Hepatocyte (in vitro differentiated cells): ENCODE data around the gene LDB3. TPM values are rescaled to one million over a fixed set of nuclear protein-coding genes. Genes with fewer than 3 reads are reported as not detected.

Source experiments
- DNase-seq: peaks from one replicate; pipeline ENCODE4 v3.0.0-alpha.2; 2016; ENCODE audit warnings: low spot score
- H2AFZ ChIP-seq: fragments of 200-600 bp; sonication (generic); 2 replicates; pipeline ENCODE4 v1.6.0; 2016; ENCODE audit warnings: antibody characterized with exemption, mild to moderate bottlenecking
- H3K27ac ChIP-seq: fragments of 200-600 bp; sonication (generic); 2 replicates; pipeline ENCODE4 v1.5.1; 2016; ENCODE audit warnings: mild to moderate bottlenecking
- H3K27me3 ChIP-seq: fragments of 200-600 bp; sonication (generic); 2 replicates; pipeline ENCODE4 v1.6.1; 2016
- H3K36me3 ChIP-seq: fragments of 200-600 bp; sonication (generic); replicated peaks from 2 replicates; pipeline ENCODE4 v1.5.1; 2016; ENCODE audit warnings: low read depth; ENCODE audit not compliant: insufficient read depth
- H3K4me1 ChIP-seq: fragments of 200-600 bp; sonication (generic); 2 replicates; pipeline ENCODE4 v1.5.1; 2016; ENCODE audit warnings: mild to moderate bottlenecking, moderate library complexity; ENCODE audit not compliant: insufficient read depth
- H3K4me2 ChIP-seq: fragments of 200-600 bp; sonication (generic); 2 replicates; pipeline ENCODE4 v1.6.0; 2016
- H3K4me3 ChIP-seq: fragments of 200-600 bp; sonication (generic); 2 replicates; pipeline ENCODE4 v1.5.1; 2016; ENCODE audit warnings: mild to moderate bottlenecking
- H3K79me2 ChIP-seq: fragments of 200-600 bp; sonication (generic); 2 replicates; pipeline ENCODE4 v1.6.0; 2017; ENCODE audit warnings: mild to moderate bottlenecking
- H3K9me2 ChIP-seq: fragments of 200-600 bp; sonication (generic); replicated peaks from 2 replicates; pipeline ENCODE4 v1.6.0; 2017; ENCODE audit warnings: mild to moderate bottlenecking; ENCODE audit not compliant: insufficient read depth
- H3K9me3 ChIP-seq: fragments of 200-600 bp; sonication (generic); 2 replicates; pipeline ENCODE4 v1.5.1; 2016; ENCODE audit warnings: low read depth, mild to moderate bottlenecking
- H4K20me1 ChIP-seq: fragments of 200-600 bp; sonication (generic); 2 replicates; pipeline ENCODE4 v1.6.0; 2016; ENCODE audit warnings: mild to moderate bottlenecking; ENCODE audit not compliant: insufficient read depth, poor library complexity, severe bottlenecking
- EZH2 ChIP-seq: fragments of 200-600 bp; sonication (generic); IDR thresholded peaks from 2 replicates; pipeline ENCODE4 v1.6.1; 2016; ENCODE audit warnings: antibody characterized with exemption, mild to moderate bottlenecking, borderline replicate concordance
- EZH2phosphoT487 ChIP-seq: fragments of 200-600 bp; sonication (generic); IDR thresholded peaks from one replicate; pipeline ENCODE4 v1.6.1; 2018; ENCODE audit warnings: antibody characterized with exemption, mild to moderate bottlenecking, low read depth, moderate library complexity; ENCODE audit not compliant: unreplicated experiment, severe bottlenecking
- WGBS: methylation state at CpG from one replicate; pipeline ENCODE4 v1.1.6; 2016; ENCODE audit warnings: low lambda C conversion rate; ENCODE audit errors: missing lambda C conversion rate; 5-methylcytosine and 5-hydroxymethylcytosine counted together
- polyA plus RNA-seq: library from polyadenylated mRNA; unstranded; fragments of >200 nt; fragmentation: Nextera tagmentation; extraction: Ambion mirVana; gene quantifications from 2 replicates; pipeline ENCODE4 v1.2.1, GENCODE V29; 2016
- total RNA-seq: library from RNA; depleted of rRNA; stranded (reverse); fragments of >200 nt; gene quantifications from 2 replicates; pipeline ENCODE4 v1.2.3, GENCODE V29; 2014
- TF ChIP-seq, protein P1 (sequence below): fragments of 200-600 bp; sonication (generic); IDR thresholded peaks from 2 replicates; pipeline ENCODE4 v1.5.1; 2016; ENCODE audit warnings: antibody characterized with exemption, mild to moderate bottlenecking; ENCODE audit not compliant: poor library complexity

LDB3 gene
- total and polyA plus RNA-seq, 2 experiments from 2014 or later: 0.31 TPM; not detected in 1

DNA sequence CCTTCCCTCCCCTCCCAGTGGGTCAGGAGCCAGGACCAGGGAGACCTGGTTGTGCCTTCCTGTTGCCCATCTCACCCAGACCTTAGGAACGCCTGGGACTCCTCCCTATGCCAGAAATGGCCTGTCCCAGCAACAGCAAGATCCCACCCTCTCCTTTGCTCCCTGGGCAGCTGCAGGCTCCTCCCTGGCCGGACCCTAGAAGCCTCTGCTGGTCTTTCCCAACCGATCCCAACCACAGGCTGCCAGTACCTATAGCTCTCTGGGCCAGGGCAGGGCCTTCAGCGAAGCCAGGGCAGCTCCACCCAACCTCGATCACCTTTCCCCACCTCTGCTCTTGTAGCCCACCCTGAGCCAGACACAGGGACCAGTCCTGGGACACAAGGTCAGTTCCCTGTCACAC lies 21.9 kb downstream of the LDB3 start:
- WGBS: 93% methylated on average over 5 of the region's 5 CpGs

DNA sequence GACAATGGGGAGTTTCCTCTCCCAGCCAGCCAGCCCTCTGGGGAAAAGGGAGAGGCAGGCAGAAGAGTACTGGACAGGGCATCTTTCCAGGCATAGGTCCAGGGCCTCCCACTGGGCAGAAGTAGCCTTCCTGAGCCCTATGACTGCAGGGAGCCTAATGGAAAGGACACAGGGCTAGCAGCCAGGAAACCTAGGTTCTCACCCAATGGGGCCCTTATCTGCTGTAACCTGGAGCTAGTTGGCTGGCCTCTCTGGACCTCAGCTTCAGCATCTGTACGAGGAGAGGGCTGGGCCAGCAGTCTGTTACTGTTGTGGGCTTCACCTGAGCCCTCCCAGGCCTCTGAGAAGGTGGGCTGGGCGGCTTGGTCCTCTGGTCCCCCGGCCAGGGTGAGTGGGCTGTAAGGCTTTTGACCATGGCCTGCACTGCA lies 22.4 kb downstream of the LDB3 start:
- H3K9me3 ChIP-seq: no peaks in the 10 kb centered on the region
- H4K20me1 ChIP-seq: no peaks in the 10 kb centered on the region
- H3K36me3 ChIP-seq: no peaks in the 10 kb centered on the region
- H3K4me2 ChIP-seq: no peak overlapping the region
- no peaks in the 10 kb centered on the region for H3K79me2 ChIP-seq
- WGBS: 91% methylated on average over 3 of the region's 3 CpGs
- DNase-seq: no peak
- no peaks in the 10 kb centered on the region for H3K27me3 ChIP-seq
- H2AFZ ChIP-seq: no peak overlapping the region
- no peak overlapping the region for H3K4me3 ChIP-seq
- TF ChIP-seq EZH2 (no peak), EZH2phosphoT487 (no peak)
- no peak overlapping the region for H3K27ac ChIP-seq
- H3K9me2 ChIP-seq: no peaks in the 10 kb centered on the region
- H3K4me1 ChIP-seq: peaks cover 5% of the 10 kb centered on the region

More for the DNA sequence above, 21.9 kb downstream of the LDB3 start:
- Histone ChIP-seq H3K9me3 (no peaks in the 10 kb centered on the region), H3K4me2 (no peak overlapping the region), H3K9me2 (no peaks in the 10 kb centered on the region), H3K4me3 (no peak overlapping the region), H3K27me3 (no peaks in the 10 kb centered on the region), H3K4me1 (peaks cover 5% of the 10 kb centered on the region), H3K36me3 (no peaks in the 10 kb centered on the region), H3K27ac (no peak overlapping the region), H4K20me1 (no peaks in the 10 kb centered on the region), H2AFZ (no peak overlapping the region), H3K79me2 (no peaks in the 10 kb centered on the region)
- no peak for DNase-seq
- TF ChIP-seq, protein P1, sequence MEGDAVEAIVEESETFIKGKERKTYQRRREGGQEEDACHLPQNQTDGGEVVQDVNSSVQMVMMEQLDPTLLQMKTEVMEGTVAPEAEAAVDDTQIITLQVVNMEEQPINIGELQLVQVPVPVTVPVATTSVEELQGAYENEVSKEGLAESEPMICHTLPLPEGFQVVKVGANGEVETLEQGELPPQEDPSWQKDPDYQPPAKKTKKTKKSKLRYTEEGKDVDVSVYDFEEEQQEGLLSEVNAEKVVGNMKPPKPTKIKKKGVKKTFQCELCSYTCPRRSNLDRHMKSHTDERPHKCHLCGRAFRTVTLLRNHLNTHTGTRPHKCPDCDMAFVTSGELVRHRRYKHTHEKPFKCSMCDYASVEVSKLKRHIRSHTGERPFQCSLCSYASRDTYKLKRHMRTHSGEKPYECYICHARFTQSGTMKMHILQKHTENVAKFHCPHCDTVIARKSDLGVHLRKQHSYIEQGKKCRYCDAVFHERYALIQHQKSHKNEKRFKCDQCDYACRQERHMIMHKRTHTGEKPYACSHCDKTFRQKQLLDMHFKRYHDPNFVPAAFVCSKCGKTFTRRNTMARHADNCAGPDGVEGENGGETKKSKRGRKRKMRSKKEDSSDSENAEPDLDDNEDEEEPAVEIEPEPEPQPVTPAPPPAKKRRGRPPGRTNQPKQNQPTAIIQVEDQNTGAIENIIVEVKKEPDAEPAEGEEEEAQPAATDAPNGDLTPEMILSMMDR: no peak
- TF ChIP-seq EZH2phosphoT487: no peak
- TF ChIP-seq EZH2: no peak

DNA sequence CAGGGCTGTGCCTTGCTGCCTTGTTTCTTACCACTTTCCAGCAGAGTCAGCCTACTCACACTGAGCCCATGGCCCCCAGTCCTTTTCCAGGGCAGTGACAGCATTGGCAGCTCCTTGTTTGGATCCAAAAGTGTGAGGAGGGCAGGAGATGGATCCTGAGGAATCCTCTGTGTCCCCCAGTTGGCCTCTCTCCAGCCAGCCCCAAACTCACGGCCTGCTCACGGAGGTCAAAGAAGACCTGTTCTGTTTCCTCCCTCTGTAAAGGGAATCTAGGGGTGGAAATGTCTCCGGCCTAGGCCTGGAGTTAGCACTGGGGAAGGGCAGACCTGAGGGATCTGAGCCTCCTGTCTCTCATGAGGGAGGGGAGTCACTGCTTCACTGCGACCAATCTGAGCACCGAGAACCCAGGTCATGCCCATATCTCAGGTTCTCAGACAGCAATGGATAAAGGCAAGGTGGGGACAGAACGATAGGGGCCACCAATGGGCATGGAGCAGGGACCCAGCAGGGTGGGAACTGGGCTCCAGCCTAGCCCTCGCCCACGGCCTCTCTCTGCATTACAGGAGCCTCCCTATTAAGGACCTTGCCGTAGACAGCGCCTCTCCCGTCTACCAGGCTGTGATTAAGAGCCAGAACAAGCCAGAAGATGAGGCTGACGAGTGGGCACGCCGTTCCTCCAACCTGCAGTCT lies 23.2 kb downstream of the LDB3 start:
- TF ChIP-seq EZH2 (no peak), EZH2phosphoT487 (no peak)
- TF ChIP-seq, protein P1: no peak
- no peaks in the 10 kb centered on the region for H3K9me2 ChIP-seq
- no peak overlapping the region for H3K4me3 ChIP-seq
- H3K27me3 ChIP-seq: no peaks in the 10 kb centered on the region
- H2AFZ ChIP-seq: no peak overlapping the region
- no peak overlapping the region for H3K4me2 ChIP-seq
- H3K27ac ChIP-seq: no peak overlapping the region
- H3K36me3 ChIP-seq: no peaks in the 10 kb centered on the region
- no peaks in the 10 kb centered on the region for H3K9me3 ChIP-seq
- H3K79me2 ChIP-seq: no peaks in the 10 kb centered on the region
- 95% methylated on average over 14 of the region's 14 CpGs for WGBS
- no peaks in the 10 kb centered on the region for H4K20me1 ChIP-seq
- H3K4me1 ChIP-seq: peaks cover 5% of the 10 kb centered on the region
- no peak for DNase-seq

DNA sequence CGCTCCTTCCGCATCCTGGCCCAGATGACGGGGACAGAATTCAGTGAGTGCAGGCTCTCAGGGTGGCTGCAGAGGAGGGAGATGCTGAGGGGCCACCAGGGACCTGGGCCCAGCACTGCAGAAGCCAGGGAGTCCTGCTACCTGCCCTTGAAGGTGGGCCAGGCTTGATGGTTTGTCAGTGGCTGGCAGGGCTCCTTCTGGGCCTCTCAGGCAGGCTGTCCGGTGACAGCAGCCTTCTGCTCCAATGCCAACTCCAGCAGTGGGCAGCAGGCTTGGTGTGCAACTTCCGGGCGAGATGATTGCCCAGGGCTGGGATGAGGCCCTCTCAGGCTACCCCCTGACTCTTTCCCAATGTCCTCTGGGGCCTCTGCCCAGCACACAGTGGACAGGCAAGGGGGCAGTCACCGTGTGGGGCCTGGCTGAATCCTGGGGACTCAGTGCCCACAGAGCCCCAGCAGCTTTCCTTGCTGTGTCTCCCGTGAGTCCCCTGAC lies 23.8 kb downstream of the LDB3 start:
- Histone ChIP-seq H3K4me3 (no peak overlapping the region), H3K9me2 (no peaks in the 10 kb centered on the region), H2AFZ (no peak overlapping the region), H3K79me2 (no peaks in the 10 kb centered on the region), H3K27ac (no peak overlapping the region), H3K27me3 (no peaks in the 10 kb centered on the region), H3K36me3 (no peaks in the 10 kb centered on the region), H3K4me1 (peaks cover 5% of the 10 kb centered on the region), H4K20me1 (no peaks in the 10 kb centered on the region), H3K9me3 (no peaks in the 10 kb centered on the region), H3K4me2 (no peak overlapping the region)
- over 99% methylated on average over 8 of the region's 8 CpGs for WGBS
- DNase-seq: no peak
- TF ChIP-seq EZH2phosphoT487 (no peak), EZH2 (no peak)
- TF ChIP-seq, protein P1: no peak
